GM12801 (cell line): Measurements from ENCODE around the gene CCDC17.

ENCODE experiments used
- TF ChIP-seq, protein P1 (sequence below): IDR thresholded peaks from one replicate; pipeline ENCODE4 v1.5.1; 2011; ENCODE audit warnings: control low read depth; ENCODE audit not compliant: insufficient read length; ENCODE audit errors: extremely low read depth

Gene CCDC17

DNA sequence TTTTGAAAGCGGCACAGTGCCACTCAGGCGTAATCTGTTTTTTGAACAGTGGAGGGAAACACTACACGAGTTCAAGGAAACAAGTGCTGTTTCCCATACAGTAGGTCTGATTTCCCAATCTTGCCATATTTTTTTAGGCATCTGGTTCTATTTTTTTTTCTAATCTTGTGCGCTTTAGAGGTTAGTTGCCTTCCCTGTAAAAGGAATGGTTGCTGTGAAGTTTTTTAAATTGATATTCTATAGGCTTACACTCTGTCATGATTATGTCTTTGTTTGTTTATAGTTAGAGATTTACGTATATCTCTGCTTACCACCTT, 38.8 kb downstream of the CCDC17 start:
- TF ChIP-seq, protein P1, sequence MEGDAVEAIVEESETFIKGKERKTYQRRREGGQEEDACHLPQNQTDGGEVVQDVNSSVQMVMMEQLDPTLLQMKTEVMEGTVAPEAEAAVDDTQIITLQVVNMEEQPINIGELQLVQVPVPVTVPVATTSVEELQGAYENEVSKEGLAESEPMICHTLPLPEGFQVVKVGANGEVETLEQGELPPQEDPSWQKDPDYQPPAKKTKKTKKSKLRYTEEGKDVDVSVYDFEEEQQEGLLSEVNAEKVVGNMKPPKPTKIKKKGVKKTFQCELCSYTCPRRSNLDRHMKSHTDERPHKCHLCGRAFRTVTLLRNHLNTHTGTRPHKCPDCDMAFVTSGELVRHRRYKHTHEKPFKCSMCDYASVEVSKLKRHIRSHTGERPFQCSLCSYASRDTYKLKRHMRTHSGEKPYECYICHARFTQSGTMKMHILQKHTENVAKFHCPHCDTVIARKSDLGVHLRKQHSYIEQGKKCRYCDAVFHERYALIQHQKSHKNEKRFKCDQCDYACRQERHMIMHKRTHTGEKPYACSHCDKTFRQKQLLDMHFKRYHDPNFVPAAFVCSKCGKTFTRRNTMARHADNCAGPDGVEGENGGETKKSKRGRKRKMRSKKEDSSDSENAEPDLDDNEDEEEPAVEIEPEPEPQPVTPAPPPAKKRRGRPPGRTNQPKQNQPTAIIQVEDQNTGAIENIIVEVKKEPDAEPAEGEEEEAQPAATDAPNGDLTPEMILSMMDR: no peak

DNA sequence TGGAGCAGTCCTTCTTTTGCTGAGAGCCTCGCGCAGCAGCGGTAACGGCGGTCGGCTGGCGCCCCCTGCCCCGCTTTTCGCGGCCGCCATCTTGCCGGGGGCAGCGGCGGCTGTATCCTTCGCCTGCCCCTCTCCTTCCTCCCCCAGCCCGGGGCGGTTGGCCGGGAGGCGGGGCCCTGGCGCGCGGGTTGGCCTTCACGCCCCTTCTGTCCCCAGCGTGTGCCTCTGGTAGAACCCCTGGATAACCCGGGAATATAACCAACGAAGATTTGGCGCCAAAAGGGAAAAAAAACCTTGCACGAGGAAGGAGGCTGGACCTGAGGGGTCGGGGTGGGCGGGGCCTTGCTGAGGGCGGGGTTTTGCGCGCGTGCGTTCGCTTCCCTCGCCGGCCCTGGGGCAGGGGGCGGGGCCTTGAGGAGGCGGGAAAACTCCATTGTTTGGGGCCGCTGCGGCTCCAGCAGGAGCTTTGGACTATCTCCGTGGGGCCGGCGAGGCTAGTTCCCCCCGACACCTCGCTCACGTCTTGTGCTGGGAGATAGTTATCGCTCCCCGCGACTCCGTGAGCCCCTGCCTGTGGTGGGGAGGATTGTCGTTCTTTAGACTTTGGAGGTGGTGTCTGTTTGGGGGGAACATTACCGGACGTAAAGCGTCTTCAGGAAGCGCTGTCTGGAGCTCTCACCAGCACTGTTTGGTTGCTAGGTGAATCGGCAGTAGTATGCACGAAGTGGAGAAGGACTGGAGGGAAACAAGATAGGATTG, 39.3 kb downstream of the CCDC17 start:
- TF ChIP-seq, protein P1: no peak

DNA sequence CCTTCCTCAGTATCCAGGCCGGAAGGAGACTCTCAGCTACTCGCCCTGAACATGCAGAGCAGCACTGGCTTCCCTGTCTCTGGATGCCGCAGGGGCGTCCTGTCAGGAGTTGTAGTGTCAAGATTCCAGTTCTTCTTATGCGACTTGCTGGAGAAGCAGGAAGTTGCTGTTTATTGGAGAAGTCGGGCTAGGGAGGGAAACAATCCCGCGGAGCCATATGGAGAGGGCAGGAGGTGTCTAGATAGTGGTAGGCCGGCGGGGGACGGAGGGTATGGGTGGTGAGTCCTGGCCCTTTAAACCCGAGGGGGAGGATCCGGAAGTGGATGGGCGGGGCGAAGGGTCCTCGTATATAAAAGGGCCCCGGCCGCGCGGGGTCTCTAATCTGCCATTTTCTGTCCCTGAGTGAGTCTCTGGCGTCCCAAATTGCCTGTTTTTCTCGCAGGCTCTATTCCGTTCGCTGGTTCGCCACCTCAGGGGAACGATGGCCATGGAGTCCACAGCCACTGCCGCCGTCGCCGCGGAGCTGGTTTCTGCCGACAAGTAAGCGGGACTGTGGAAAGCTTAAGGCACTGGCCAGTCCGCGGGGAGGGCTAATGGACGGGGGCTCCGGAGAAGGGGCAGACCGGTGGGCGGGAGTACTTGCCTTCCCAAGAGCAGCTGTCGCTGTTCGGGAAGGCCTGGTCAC, 40.0 kb downstream of the CCDC17 start, which contains the start of gene NASP:
Gene NASP (plus strand): TSS at position 376 of the 685 bp plus-strand sequence. CDS start 106 bp downstream, at position 482.
- TF ChIP-seq, protein P1: no peak

DNA sequence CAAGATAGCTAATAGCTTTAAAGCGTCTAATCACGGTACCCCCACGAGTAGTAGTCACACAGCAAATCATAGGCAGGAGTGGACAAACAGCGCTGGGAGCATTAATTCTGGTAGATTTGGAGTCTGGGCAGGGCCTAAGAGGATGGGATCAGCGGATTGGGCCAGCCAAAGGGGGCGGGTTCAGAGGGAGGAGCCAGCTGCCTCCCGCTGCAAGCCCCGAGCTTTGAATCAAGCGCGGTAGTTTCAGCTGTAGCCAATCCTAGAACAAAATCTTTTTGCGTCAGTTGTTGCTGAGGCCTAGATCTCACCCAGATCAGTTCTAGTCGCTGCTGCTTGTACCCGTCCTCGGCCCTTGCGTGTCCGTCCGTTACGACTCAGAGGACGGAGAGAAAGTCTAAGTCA, 40.6 kb downstream of the CCDC17 start:
- TF ChIP-seq, protein P1: no peak

DNA sequence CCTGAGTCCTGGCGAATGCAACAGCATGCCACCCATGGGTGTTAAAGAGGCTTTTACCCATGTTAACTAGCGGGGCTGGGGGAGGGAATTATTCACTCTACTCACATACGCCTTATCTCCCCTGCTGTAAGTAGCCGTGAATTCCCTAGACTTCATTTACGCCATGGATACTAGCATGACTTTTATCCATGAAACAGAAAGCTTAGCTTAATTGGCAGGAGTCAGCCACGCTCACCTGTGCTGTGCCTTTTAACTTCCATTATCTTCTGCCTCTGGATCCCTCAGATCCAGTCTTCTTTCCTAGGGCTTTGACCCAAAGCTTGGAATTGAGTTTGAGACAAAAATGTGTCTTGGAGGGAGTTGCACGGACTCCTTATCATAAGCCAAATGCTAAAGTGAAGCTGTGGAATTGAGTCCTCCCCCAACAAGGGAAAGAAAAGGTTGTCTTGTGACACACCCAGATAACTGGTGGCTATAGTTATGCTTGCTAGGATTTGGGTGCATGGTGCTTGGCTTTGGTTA, 49.7 kb downstream of the CCDC17 start:
- TF ChIP-seq, protein P1: no peak

DNA sequence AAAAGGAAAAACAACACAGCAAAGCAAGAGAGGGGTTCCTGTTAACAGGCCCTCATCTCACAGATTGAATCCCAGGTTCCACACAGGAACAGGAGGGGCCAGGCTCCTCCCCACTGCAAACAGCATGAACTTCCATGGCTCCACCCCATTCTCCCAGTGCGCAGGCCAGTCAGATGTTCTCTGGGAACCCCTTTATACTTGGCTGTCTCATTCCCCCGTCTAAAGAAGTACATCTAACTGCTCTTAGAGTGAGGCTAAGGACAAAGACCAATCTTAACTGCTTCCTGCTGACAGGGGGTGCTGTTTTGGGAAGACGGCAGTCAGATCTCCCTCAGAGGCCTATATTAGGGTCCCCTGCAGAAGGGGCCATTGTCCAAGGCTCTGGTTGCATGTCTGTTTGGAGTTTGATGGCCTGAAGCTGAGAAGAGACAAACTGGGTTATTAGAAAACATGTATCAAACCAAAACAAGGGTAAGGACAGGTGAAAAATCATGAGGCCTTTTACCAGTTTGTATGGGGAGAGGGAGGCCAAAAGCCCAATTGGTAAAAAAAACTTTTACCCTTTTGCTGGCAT, 50.5 kb downstream of the CCDC17 start:
- TF ChIP-seq, protein P1: no peak

DNA sequence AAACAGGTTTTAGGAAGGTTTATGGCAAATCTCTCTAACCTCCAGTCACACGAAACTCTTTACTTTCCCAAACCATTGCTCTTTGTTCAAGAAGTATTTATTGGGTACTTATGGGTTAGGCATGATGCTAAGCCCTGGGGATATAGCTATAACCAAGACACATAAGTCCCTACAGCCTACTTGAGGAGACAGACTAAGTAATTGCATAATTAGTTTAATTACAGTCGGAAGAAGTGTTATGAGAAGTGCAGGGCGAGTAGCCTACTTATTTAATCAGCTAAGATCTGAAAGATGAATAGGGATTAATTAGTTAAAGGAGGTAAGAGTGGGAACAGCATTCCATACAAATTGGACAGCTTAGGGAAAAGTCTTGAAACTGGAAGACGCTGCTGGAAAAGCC, 53.2 kb downstream of the CCDC17 start:
- TF ChIP-seq, protein P1: no peak
